Spinal cord (tissue), 10 donors: ENCODE results near the gene OGDH. TPM values are rescaled to one million over a fixed set of nuclear protein-coding genes. Genes with fewer than 3 reads are reported as not detected.

Experiments
- DNase-seq, 6 donors: peaks; one replicate each; pipeline versions ENCODE4 v3.0.0 to v3.0.0-alpha.2; 2013 to 2015; ENCODE audit warnings: low spot score in 6 of 6, low read depth in 4 of 6
- H3K27ac ChIP-seq: one replicate; pipeline ENCODE4 v1.5.1; 2013; ENCODE audit warnings: low read depth, low read length, control low read depth
- H3K27me3 ChIP-seq: one replicate; pipeline ENCODE4 v1.6.1; 2013; ENCODE audit warnings: low read length; ENCODE audit not compliant: control insufficient read depth, insufficient read depth
- H3K36me3 ChIP-seq: one replicate; pipeline ENCODE4 v1.6.1; 2013; ENCODE audit warnings: low read length; ENCODE audit not compliant: control insufficient read depth, insufficient read depth
- H3K4me1 ChIP-seq: one replicate; pipeline ENCODE4 v1.6.1; 2013; ENCODE audit warnings: low read length; ENCODE audit not compliant: control insufficient read depth, insufficient read depth
- H3K4me3 ChIP-seq: one replicate; pipeline ENCODE4 v1.5.1; 2013; ENCODE audit warnings: low read depth, low read length, control low read depth
- H3K9me3 ChIP-seq: one replicate; pipeline ENCODE4 v1.6.1; 2013; ENCODE audit warnings: low read length; ENCODE audit not compliant: control insufficient read depth, insufficient read depth
- WGBS: methylation state at CpG from one replicate; pipeline ENCODE4 v1.1.5; 2013; ENCODE audit warnings: missing lambda C conversion rate; ENCODE audit not compliant: insufficient coverage; 5-methylcytosine and 5-hydroxymethylcytosine counted together
- polyA plus RNA-seq, 2 donors: library from polyadenylated mRNA; unstranded; fragments of 120-200 nt; gene quantifications; one replicate each; pipeline ENCODE4 v1.2.1, GENCODE V29; 2013; ENCODE audit not compliant: insufficient read length in 2 of 2
- total RNA-seq, 2 donors: library from RNA; depleted of rRNA in 1 of 2; stranded (reverse); fragments of 120-200 nt in 1 of 2; fragments of >200 nt in 1 of 2; gene quantifications; one replicate each; pipeline versions ENCODE4 v1.2.3 to v1.2.4, GENCODE V29; 2013 to 2014
- donor health status: healthy.

OGDH gene
- total and polyA plus RNA-seq, 4 donors, result 63.8 to 78.6 (median 69.3) TPM

DNA sequence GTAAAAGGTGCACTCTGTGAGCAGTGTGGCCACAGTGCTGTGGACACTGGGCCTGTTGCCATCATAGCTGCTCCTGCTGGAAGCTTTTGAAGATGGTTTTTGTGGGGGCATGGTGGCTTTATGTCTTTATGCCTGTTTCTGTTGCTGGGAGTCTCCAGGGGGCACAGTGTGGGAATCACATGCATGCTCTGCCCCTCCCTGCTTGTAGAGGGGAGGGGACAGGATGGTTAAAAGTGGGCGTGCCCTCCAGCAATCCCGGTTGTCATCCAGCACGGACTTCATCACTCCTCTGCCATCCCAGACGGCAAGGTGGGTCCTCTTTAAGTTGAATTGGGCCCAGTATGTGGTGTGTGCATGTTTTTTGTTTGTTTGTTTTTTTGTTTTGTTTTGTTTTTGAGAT is 20.2 kb downstream of the OGDH start:
- Histone ChIP-seq H3K4me3 (no peak overlapping the region), H3K4me1 (peaks cover 9% of the 10 kb centered on the region), H3K36me3 (peaks cover 26% of the 10 kb centered on the region), H3K27me3 (no peaks in the 10 kb centered on the region), H3K27ac (no peak overlapping the region), H3K9me3 (no peaks in the 10 kb centered on the region)
- no CpG with 5 or more reads among the region's 4 CpGs for WGBS
- DNase-seq, result no peak

DNA sequence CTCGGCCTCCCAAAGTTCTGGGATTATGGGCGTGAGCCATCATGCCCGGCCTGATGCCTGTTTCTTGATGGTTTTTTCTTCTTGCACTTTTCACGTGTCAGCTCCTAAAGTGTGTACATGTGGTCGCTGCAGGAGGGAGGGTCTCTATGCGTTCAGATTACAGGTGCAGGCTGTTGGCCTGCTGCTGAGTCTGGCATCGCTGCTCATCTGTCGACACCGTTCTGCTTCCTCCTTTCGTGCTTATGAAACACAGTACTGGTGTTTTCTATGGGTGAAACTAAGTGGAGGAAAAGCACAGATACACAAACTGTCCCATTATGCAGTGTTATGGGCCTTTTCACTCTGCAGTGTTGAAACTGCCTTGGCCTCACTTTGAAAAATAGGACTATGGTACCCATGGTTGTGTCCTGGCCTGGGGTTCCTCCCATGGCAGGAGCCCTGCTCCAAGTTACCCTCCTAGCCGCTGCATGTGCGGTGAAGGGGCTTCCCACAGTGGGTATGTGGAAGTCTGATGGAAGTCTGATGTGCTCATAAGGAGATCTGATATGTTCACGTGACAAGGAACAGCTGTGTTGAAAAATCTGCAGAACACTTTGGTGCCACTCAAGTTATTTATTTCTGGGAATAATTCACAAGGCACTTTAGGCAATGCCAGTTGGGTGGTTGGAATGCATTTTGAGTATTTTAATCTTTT is 23.5 kb downstream of the OGDH start:
- Histone ChIP-seq H3K9me3 (no peaks in the 10 kb centered on the region), H3K4me1 (peaks cover 18% of the 10 kb centered on the region), H3K27ac (no peak overlapping the region), H3K4me3 (no peak overlapping the region), H3K36me3 (peaks cover 24% of the 10 kb centered on the region), H3K27me3 (no peaks in the 10 kb centered on the region)
- 89% methylated on average over 10 of the region's 13 CpGs for WGBS
- no peak for DNase-seq

DNA sequence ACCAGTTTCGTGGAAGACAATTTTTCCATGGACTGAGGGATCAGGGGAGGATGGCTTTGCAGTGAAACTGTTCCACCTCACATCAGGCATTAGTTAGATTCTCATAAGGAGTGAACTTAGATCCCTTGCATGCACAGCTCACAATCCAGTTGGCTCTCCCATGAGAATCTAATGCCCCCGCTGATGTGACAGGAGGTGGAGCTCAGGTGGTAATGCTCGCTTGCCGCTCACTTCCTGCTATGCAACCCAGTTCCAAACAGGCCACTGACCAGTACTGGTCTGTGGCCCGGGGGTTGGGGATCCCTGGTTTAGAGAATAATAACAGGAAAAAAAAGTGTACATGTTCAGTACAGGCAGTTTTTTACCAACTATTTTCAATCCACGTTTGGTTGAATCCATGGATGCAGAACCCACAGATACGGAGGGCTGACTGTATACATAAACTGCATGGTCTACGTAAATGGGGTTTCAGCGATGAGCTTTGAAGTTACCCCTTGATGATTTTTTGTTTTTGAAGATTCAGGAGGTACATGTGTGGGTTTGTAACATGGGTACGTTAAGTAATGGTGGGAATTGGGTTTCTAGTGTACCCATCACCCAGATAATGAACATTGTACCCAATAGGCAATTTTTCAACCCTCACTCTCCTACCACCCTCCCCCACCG is 24.5 kb downstream of the OGDH start:
- peaks cover 18% of the 10 kb centered on the region for H3K4me1 ChIP-seq
- WGBS, result 71% methylated on average over 5 of the region's 11 CpGs
- H3K4me3 ChIP-seq, result no peak overlapping the region
- H3K36me3 ChIP-seq, result peaks cover 17% of the 10 kb centered on the region
- no peak for DNase-seq
- H3K27me3 ChIP-seq, result no peaks in the 10 kb centered on the region
- H3K9me3 ChIP-seq, result no peaks in the 10 kb centered on the region
- no peak overlapping the region for H3K27ac ChIP-seq

DNA sequence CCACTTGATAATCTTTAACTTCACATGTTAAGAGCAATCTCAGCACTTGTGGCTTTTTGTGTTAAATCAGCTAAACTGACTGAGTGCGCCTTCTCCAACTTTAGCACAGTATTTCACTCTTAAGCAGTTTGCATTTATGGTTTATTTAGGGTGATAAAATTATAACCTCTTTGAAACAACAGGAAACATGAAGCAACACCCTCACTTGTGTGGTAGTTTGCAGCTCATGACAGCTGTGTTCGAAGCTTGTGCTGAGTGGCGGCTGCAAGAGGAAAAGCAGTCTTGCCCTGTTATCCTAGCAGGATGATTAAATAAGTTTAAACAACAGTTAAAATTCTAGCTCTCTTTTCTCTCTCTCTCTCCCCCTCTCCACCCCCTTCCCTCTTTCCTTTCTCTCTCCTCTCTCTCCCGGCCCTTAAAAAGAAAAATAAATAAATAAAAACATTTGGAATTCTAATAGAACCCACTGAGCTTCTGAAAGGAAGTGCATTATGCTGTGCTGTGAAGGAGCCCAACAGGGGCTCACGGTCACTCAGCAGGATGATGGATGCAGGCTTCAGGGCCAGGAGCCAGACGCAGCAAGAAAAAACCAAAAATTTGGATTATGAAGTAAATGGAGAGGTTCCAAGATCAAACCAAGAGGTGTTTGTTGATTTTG is 25.2 kb downstream of the OGDH start:
- peaks cover 15% of the 10 kb centered on the region for H3K4me1 ChIP-seq
- no peak overlapping the region for H3K4me3 ChIP-seq
- no peaks in the 10 kb centered on the region for H3K9me3 ChIP-seq
- peaks cover 10% of the 10 kb centered on the region for H3K36me3 ChIP-seq
- peak in 1 of 6 donors; percentile 55 for DNase-seq
- peak overlapping the region; percentile 15 for H3K27ac ChIP-seq
- WGBS, result 47% methylated on average over 2 of the region's 6 CpGs
- no peaks in the 10 kb centered on the region for H3K27me3 ChIP-seq

DNA sequence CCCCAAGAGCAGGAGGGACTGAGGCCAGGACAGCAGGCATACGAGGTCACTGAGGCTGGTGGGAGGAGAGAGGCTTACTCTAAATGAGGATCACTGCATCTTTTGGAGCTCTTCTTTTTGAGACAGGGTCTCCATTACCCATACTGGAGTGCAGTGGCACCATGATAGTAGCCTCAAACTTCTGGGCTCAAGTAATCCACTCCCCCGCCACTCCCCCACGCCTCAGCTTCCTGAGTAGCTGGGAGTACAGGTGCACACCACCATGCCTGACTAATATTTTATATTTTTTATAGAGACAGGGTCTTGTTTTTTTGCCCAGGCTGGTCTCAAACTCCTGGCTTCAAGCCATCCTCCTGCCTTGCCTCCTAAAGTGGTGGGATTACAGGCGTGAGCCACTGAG is 25.8 kb downstream of the OGDH start:
- 91% methylated on average over 1 of the region's 4 CpGs for WGBS

DNA sequence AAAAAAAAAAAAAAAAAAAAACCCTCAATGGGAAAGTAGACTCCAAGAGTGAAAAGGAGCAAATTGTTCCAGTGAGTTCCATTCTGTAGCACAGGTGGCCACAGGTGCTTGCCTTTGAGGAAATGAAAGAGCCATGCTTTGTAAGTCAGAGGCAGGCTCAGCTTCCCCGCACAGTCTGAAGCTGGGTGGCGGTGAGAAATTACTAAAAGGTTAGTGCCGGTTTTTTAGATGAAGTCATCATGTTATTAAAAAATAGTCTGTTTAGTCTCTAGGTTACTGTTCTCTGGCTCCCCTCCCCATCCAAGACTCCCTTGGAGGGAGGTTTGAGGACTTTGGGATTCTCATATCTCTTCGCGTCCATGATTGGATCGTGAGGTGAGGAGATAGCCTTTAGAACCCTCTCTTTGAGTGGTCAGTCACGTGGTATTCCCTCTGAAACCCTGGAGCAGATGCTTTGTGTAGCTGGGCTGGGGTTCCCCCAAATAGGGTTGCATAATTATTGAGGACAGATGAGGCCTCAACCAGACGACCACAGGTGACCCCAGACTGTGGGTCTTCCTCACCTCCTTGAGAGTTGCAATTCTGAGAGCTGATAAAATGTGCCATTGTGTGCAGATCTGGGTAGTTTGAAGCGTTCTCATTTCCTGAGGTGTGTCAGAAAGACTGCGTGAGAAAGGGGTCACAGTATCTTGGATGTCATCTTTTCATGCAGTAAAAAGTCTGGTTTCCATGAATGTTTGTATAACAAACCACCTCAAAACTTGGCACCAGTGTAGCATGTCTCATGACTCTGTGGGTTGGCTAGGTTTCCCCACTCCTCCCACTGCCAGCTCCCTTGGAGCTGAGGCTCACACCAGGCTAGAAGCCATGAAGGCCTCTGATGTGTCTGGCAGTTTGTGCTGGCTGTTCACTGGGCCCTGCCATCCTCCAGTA is 27.1 kb downstream of the OGDH start:
- peak in 1 of 6 donors; percentile 70 for DNase-seq
- H3K9me3 ChIP-seq, result no peaks in the 10 kb centered on the region
- H3K27ac ChIP-seq, result no peak overlapping the region
- WGBS, result 96% methylated on average over 6 of the region's 10 CpGs
- no peaks in the 10 kb centered on the region for H3K27me3 ChIP-seq
- peaks cover 7% of the 10 kb centered on the region for H3K36me3 ChIP-seq
- H3K4me3 ChIP-seq, result no peak overlapping the region
- peaks cover 14% of the 10 kb centered on the region for H3K4me1 ChIP-seq

More for the DNA sequence above, 25.8 kb downstream of the OGDH start:
- Histone ChIP-seq H3K4me3 (no peak overlapping the region), H3K36me3 (peaks cover 4% of the 10 kb centered on the region), H3K4me1 (peaks cover 13% of the 10 kb centered on the region), H3K9me3 (no peaks in the 10 kb centered on the region), H3K27me3 (no peaks in the 10 kb centered on the region), H3K27ac (no peak overlapping the region)
- DNase-seq, result no peak

DNA sequence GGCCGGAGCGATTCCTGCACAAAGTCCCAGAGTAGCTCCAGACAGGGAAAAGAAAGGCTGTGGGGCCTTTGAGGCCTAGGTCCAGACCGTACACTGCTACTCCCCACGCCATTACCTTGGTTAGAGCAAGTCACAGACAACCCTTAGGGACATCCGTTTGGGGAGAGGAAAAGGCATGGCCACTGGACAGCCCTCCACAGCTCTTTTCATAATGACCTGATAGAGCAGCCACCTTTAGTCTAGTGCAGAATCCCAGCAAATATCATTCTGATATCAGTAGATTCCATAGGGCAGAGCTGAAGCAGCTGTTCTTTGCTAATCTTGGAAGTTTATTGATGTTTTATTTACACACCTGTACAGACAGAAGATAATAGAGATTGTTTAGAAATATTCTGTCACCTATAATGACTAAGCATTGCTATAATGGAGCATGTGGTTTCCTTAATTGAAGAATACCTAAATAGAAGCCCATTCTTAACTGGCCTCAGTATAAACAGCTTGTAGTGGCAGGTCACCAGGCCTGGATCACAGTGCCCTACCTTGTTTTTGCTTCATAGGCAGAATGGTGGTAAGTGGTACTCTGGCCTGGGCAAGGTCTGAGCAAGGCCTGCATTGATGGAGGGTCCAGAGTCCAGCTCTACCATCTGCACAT is 27.9 kb downstream of the OGDH start:
- WGBS, result 89% methylated on average over 4 of the region's 5 CpGs
- no peak for DNase-seq
- Histone ChIP-seq H3K27me3 (no peaks in the 10 kb centered on the region), H3K36me3 (peaks cover 4% of the 10 kb centered on the region), H3K4me1 (peaks cover 22% of the 10 kb centered on the region), H3K9me3 (no peaks in the 10 kb centered on the region), H3K4me3 (no peak overlapping the region), H3K27ac (no peak overlapping the region)

DNA sequence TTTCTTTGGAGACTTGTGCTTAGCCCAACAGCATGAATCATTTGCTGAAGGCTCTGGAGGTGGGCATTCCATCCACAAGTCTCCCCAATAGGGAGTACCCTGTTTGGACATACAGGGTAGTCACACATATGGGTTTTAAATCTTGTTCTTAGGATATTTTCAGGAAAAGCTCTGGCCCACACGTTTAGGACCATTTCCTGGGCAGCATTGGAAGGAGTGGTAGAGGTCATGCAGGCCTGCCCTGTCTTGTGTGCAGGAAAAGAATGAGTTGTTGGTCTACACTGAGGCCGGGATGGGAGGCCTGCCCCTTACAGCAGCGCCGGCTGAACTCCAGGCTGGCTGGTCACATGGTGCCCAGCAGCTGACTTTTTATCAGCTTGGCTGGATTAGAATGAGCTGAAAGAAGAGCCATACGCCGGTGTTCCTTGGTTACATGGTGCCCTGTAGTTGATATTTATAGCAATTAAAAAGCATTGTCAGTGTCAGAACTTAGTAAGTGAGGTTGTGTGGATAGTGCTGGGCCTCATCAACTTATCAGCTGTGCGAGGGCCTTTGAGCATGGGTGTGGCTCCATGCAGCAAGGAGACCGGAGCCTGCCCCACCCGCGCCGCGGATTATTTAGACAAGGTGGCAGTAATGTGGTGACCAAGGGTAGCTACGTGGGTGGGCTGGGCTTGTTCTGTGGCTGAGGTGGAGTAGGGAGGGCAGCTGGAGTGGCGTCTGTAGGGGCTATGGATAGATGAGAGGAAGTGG is 28.6 kb downstream of the OGDH start:
- Histone ChIP-seq H3K9me3 (no peaks in the 10 kb centered on the region), H3K27me3 (no peaks in the 10 kb centered on the region), H3K4me1 (peaks cover 29% of the 10 kb centered on the region), H3K36me3 (peaks cover 3% of the 10 kb centered on the region), H3K27ac (no peak overlapping the region), H3K4me3 (no peak overlapping the region)
- 90% methylated on average over 11 of the region's 14 CpGs for WGBS
- DNase-seq, result no peak
